Measurements from ENCODE around the gene FAM181B.

Gene FAM181B, protein sequence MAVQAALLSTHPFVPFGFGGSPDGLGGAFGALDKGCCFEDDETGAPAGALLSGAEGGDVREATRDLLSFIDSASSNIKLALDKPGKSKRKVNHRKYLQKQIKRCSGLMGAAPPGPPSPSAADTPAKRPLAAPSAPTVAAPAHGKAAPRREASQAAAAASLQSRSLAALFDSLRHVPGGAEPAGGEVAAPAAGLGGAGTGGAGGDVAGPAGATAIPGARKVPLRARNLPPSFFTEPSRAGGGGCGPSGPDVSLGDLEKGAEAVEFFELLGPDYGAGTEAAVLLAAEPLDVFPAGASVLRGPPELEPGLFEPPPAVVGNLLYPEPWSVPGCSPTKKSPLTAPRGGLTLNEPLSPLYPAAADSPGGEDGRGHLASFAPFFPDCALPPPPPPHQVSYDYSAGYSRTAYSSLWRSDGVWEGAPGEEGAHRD

DNA sequence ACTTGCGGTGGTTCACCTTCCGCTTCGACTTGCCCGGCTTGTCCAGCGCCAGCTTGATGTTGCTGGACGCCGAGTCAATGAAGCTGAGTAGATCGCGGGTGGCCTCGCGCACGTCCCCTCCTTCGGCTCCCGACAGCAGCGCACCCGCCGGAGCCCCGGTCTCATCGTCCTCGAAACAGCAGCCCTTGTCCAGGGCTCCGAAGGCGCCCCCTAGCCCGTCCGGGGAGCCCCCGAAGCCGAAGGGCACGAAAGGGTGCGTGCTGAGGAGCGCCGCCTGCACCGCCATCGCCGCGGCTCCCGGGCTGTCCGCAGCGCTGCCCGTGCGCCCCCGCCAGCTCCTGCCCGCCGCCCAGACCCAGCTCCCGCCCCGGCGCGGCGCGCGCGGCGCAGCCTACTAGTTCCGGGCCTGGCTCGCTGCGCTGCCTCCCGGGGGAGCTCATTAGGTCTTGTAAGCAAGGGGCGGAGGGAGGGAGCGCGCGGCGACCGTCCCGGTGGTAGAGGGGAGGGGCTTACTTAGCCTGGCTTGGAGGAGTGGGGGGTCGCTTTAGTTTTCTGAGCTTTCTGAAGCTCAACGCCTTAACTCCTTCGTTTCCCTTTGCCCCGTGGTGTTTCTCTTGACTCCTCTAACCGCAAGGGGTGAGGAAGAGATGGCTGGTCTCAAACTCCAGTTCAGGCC, at the start of gene FAM181B:
FAM181B (minus strand) TSS at position 421 of the 676 bp plus-strand sequence; CDS start at position 286, 135 bp downstream.
- no peak for DNase-seq (ENCODE audit: low read depth)

DNA sequence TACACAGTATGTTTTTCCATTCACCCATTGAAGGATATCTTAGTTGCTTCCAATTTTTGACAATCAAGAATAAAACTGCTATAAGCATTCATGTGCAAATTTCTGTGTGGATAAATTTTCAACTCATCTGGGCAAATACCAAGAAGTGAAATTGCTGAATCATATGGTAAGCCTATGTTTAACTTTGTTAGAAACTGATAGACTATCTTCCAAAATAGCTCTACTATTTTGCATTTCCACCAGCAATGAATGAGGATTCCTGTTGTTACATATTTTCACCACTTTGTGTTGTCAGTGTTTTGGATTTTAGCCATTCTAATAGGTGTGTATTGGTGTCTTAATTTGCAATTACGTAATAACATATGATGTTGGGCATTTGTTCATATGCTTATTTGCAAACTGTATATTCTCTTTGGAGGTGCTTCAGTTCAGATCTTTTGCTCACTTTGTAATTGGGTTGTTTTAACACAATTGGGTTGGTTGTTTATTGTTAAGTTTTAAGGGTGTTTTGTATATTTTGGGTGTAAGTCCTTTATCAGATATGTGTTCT, 49.2 kb upstream of the FAM181B start:
- no peak for DNase-seq (ENCODE audit: low read depth)

DNA sequence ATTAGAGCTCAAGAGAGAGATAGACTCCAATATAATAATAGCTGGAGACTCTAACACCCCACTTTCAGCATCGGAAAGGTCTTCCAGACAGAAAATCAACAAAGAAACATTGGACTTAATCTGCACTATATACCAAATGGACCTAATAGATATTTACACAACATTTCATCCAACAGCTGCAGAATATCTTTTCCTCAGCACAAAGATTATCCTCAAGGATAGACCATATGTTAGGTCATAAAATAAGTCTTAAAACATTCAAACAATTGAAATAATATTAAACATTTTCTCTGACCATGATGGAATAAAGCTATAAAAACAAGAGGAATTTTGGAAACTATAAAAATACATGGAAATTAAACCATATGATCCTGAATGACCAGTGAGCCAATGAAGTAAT, 45.1 kb upstream of the FAM181B start:
- no peak for DNase-seq (ENCODE audit: low read depth)

DNA sequence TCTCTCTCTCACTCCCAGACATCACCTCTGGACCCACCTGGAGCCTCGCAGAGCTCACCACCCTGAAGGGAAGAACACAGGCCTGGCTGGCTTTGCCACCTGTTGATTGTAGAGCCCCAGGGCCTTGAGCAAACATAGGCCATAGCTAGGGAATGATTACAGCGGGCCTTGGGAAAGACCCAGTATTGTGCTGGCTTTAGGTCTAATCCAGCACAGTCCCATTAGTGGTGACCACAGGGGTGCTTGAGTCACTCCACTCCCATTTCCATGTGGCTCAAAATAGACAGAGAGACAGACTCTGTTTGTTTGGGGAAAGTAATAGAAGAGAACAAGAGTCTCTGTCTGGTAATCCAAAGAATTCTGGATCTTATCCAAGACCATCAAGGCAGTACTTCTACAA, 42.7 kb upstream of the FAM181B start:
- DNase-seq (ENCODE audit: low read depth): no peak

DNA sequence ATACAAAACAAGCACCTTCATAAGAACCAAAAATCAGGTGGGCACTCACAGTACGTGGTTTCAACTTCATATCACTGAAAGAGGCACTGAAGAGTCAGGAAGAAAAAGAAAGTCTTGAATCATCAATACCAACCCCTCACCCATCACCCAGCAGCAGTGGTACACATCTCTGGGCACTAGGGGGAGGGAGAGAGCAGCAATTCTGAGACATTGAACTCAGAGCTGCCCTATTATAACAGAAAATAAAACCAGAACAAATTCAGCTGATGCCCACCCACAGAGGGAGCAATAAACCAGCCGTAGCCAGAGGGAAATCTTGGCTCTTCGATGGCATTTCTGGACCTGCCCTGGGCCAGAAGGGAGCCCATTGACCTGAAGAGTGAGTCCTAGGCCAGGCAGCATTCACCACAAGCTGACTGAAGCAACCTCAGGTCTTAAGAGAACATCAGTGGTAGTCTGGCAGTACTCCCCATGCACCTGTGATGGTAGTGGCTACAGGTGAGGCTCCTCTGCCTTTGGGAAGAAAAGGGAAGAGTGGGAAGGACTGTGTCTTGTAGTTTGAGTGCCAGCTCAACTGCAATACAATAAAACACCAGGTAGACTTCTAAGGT, 42.2 kb upstream of the FAM181B start:
- no peak for DNase-seq (ENCODE audit: low read depth)

DNA sequence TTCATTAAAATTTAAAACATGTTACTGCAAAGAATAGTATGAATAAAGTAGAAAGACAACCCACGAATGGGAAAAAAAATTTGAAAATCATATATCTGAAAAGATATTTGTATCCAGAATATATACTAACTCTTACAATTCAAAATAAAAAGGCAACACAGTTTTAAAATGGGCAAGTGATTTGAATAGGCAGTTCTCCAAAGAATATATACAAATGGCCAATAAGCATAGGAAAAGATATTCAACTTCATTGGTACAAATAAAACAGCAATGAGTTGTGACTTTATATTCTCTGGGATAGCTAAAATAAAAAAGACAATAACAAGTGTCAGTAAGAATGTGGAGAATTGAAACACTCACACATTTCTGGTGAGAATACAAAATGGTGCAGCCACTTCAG, 41.6 kb upstream of the FAM181B start:
- DNase-seq (ENCODE audit: low read depth): no peak

DNA sequence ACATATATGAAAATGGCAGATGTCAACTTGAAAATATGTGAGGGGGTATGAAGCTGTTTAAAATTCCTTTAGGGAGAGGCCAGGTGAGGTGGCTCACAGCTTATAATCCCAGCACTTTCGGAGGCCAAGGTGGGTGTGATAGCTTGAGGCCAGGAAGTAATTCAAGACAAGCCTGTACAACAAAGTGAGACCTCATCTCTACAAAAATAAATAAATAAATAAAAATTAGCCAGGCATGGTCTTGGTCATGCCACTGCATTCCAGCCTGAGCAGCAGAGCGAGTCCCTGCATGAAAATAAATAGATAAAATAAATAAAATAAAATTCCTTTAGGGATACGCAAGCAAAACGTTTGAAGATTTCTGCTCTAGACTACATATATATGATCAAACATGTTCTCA, 38.1 kb upstream of the FAM181B start:
- no peak for DNase-seq (ENCODE audit: low read depth)

DNA sequence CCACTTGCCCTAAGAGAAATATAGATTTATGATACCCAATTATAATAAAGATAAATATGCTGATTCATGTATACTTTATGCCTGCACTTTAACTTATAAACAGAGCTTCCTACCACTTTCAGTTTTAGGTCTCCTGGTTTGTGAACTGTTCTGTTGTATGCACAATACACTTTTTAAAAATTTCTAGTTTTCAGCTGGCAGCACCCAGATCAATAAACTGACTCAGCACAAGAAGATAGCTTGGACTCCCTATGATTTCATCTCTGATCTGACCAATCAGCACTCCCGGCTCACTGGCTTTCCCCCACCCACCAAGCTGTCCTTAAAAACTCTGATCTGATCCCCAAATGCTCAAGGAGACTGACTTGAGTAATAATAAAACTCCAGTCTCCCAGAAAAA, 33.5 kb upstream of the FAM181B start:
- DNase-seq (ENCODE audit: low read depth): no peak

DNA sequence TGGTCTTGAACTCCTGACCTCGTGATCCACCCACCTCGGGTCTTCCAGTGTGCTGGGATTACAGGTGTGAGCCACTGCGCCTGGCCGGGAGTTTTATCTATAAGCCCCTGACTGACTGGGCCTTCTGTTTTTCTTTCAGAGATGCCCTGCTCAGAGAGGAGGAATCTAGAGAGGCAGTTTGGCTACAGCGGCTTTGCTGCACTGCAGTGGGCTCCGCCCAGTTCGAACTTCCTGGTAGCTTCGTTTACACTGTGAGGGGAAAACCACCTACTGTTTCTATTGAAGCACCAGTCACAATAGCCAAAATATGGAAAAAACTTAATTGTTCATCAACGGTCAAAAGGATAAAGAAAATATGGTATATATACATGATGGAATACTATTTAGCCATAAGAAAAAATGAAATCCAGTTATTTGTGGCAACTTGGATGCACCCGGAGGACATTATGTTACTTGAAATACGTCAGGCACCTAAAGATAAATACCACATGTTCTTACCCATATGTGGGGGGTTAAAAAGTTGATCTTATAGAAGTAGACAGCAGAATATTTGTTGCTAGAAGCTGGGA, 31.9 kb upstream of the FAM181B start:
- DNase-seq (ENCODE audit: low read depth): no peak

DNA sequence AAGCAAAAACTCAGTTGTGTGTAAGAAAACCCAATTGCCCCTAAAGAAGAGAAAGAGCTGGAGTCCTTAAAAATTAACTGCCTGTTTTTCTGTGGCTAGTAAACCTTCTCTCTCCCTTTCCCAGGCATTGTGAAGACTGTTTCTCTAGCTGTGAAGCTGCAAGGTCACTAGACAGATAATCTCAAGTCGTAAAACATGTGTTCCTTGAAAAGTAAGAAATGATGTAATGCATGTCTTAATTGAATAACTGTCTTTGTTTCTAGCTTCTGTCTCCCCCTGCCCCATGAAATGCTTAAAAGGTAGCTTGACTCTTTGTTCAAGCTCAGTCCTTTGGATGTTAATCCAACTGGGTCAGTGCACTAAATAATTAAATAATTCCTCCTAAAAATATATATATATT, 29.5 kb upstream of the FAM181B start:
- no peak for DNase-seq (ENCODE audit: low read depth)

DNA sequence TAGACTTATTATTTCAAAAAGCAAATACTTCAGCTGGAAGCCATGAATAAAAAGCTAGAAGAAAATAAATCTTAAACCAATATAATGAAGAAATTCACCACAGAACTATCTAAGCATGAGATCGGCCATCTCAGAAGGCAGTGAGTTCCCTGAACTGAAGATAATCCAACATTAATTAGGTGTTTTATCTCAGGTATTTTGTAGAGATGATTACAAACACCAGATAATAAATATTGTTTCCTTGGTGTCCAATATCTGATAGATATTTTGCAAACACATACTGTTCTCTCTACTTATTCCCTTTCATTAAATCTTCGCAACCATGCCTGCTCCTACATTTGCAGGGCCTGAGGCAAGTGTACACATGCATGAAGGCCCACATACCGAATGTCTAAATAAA, 26.0 kb upstream of the FAM181B start:
- no peak for DNase-seq (ENCODE audit: low read depth)

DNA sequence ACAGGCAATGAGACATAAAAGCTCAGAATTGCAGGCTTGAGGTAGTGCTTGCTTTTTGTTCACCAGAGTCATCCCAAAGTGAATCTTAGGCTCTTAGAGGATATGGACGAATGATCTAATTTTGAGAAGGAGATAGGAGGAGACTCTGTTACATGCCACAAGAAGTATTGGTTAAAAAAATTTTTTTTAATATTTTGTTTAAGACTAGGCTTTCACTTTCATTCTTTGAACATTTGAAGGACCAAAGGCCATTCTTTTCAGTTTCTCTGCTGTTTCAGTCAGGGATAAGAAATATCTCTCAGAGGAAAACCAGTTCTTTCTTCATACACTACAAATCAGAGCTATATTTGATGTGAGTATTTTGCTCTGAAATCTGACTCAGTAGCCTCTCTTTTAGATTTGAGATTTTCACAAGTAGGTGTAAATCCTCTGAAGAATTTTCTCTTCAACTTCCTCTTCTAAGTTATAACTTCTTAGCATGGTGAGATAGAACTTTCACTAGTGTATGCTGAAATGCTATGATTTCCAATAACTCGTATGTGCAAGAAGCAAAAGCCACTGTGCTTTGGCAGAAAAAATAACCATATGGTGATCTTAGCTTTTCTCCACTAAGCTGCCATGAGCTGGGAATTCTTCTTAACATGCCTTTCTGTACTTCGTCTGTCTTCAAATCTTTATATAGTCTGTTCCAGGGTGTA, 24.1 kb upstream of the FAM181B start:
- no peak for DNase-seq (ENCODE audit: low read depth)

DNA sequence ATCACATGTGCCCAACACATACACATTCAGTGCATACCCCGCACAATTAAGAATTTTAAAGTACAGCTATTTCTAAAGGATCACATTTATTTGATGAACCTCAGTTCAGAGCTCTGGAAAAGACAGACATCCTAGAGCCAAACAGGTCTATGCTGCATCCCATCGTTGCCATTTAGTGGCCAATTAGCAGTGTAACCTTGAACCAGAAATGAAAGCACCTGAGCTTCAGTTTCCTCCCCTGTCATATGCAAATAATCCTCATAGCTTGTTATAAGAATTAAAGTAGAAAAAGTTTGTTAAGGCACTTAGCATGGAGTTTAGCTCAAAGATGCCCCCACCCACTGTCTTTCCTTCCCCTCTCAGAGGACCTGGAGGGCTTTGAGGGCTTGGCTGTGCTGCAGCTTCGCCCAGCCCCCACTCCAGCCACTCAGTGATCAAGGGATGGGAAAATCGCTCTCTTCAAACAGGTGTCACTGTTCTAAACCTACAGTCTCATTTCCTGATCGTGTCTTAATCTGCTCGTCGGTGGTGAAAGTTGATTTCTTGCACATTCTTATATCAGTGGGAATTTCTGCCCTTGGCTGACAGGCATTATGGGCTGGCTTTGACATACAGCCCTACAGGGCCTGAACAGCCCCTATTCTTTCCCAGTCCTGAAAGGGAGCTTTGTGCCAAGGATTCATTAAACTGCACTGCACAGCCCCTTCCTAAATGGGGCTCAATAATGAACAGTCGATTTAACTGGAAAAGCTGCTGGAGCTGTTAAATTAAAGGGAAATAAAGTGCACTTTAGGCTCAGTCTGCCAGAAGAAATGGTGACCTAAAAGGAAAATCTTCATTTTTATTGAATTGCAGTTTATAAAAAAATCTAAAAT, 23.3 kb upstream of the FAM181B start:
- no peak for DNase-seq (ENCODE audit: low read depth)

DNA sequence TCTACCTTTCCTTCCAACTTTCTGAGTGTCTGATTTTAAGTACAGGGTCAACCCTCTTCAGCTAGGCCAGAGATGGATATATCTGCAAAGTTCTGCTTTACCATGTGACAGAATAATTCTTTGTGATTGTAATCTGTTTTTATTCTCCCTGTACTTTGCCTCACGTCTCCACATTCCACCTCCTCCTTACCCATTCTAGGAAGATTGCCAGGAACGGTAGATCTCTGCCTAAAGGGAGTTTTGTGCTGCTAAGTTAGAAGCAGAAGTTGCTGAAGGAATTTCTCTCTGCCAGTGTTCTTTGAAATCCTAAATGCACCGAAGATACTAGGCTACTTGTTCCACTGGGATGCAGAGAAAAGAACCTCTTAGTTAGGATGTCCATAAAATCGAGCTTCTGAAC, 20.7 kb upstream of the FAM181B start:
- no peak for DNase-seq (ENCODE audit: low read depth)

DNA sequence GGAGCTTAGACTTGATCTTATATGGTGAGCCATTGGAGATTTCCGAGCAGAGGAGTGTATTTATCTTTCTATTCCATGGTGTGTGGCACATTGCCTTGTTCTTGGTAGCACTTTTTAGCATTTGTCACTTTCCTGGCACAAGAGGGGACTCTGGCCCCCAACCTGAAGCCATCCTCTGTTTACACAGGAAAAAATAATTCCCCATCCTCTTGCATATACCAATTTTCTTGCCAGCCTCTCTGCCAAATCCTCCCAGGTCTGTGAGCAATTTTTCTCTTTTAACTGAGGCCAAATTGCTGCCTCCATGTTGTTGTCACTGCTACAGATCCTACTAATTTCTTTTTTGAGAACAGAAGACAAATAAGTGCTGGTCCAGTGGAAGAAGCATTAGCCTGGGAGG, 20.3 kb upstream of the FAM181B start:
- no peak for DNase-seq (ENCODE audit: low read depth)

DNA sequence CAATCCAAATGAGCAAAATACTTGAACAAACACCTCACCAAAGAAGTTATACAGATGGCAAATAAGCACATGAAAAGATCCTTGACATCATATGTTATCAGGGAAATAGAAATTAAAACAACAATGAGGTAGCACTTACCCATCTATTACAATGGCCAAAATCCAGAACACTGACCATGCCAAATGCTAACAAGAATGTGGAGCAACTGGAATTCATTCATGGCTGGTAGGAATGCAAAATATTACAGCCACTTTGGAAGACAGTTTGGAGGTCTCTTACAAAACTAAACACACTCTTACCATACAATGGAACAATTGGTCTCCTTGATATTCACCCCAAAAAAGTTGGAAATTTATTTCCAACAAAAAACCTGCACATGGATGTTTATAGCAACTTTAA, 19.1 kb upstream of the FAM181B start:
- DNase-seq (ENCODE audit: low read depth): no peak

DNA sequence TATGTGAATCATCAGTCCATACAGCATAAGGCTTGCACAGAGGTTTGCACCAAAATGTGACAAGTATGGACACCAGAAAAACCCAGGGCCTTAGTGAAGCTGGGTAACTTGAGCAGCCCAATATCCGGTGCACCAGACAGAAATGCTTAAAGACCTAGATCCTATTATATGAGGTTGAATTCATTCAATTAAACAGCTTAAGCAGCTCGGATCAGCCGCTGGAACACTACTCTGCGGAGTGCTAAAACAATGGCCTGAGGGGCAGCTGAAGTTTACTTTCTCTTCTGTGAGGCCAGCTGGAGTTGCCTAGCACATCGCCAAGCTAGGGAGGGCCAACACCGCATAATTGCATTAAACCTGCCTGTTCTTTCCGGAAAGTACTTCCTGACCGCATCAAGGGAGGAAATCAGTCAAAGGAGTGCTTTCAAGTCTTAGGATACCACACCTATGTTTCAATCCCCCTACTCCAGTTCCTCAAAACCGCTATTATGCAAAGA, 17.0 kb upstream of the FAM181B start:
- no peak for DNase-seq (ENCODE audit: low read depth)

DNA sequence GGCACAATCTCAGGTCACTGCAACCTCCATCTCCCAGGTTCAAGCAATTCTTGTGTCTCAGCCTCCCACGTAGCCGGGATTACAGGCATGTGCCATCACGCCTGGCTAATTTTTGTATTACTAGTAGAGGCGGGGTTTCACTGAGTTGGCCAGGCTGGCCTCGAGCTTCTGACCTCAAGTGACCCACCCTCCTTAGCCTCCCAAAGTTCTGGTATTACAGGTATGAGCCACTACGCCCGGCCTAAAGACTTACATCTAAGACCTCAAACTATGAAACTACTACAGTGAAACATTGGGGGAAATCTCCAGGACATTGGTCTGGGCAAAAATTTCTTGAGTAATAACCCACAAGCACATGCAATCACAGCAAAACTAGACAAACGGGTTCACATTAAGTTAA, 13.8 kb upstream of the FAM181B start:
- DNase-seq (ENCODE audit: low read depth): no peak

DNA sequence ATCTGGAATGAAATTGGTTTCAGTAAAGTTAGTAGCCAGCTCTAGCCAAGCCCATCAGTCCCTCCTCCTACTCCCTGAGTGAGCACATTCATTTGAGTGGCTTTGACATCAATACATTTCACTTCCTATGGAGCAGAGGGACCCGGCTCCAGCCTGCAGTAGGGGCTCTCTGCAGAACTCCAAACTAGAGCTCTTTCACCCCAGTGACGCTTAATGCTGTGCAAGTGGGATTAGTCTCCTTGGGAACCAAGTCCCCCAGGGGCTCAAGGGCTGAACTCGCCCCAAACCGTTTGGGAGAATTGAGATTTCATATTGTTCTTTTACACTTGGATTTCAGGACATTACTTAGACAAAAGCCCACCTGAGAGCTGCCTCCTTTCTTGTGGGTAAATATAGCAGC, 4.4 kb upstream of the FAM181B start:
- no peak for DNase-seq (ENCODE audit: low read depth)

DNA sequence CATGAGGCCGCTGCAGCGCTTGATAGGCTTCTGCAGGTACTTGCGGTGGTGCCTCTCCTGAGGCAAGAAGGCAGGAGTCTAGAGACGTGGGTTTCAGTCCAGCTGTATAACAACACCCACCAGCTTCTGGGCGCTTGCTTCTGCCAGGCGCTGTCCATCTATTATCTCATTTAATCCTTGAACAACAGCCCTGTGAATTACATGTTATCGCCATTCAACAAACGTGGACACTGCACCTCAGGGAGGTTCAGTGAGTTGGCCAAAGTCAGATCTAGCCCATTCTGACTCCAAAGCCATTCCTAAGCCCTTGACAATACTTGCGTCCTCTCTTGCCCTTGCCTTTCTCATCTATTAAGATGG, 436 bp upstream of the FAM181B start:
- DNase-seq (ENCODE audit: low read depth): no peak
